IPS-18a (cell line): ENCODE measurements around the gene CEMIP.
"Not testable (repeated sequence)": the region's sequence is repeated elsewhere in the genome, so short reads cannot be mapped to it uniquely, and the experiment has no call there.

Experiments
- H3K27ac ChIP-seq: one replicate; pipeline ENCODE4 v1.5.1; 2013; ENCODE audit warnings: low read length
- H3K27me3 ChIP-seq: one replicate; pipeline ENCODE4 v1.6.1; 2013; ENCODE audit warnings: mild to moderate bottlenecking, low read length; ENCODE audit not compliant: control insufficient read depth, insufficient read depth
- H3K36me3 ChIP-seq: one replicate; pipeline ENCODE4 v1.6.1; 2013; ENCODE audit warnings: low read depth, low read length; ENCODE audit not compliant: control insufficient read depth
- H3K4me1 ChIP-seq: one replicate; pipeline ENCODE4 v1.6.1; 2013; ENCODE audit warnings: low read depth, low read length; ENCODE audit not compliant: control insufficient read depth
- H3K4me3 ChIP-seq: one replicate; pipeline ENCODE4 v1.5.1; 2013; ENCODE audit warnings: low read length
- H3K9ac ChIP-seq: one replicate; pipeline ENCODE4 v1.6.1; 2013; ENCODE audit warnings: mild to moderate bottlenecking, low read length, moderate library complexity
- H3K9me3 ChIP-seq: one replicate; pipeline ENCODE4 v1.6.1; 2013; ENCODE audit warnings: low read depth, low read length; ENCODE audit not compliant: control insufficient read depth

CEMIP gene

DNA sequence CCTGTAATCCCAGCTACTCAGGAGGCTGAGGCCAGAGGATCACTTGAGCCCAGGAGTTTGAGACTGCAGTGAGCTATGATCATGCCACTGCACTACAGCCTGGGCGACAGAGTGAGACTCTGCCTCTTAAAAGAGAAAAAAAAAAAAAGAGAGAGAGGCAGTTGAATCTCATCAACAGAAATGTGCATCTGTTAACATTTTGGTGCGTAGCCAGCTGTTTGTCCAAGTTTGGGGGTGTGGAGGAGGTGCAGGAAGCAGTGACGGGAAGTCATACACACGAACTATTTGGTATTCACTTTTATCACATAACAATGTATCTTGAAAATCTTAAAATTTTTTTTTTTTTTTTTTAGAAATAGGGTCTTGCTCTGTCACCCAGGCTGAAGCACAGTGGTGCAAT, 18.2 kb upstream of the CEMIP start:
- H3K4me3 ChIP-seq, result no peak overlapping the region
- H3K4me1 ChIP-seq, result peaks cover 3% of the 10 kb centered on the region
- H3K27me3 ChIP-seq, result no peaks in the 10 kb centered on the region
- H3K27ac ChIP-seq, result no peak overlapping the region
- no peak overlapping the region for H3K9ac ChIP-seq
- no peaks in the 10 kb centered on the region for H3K36me3 ChIP-seq
- H3K9me3 ChIP-seq, result no peaks in the 10 kb centered on the region

DNA sequence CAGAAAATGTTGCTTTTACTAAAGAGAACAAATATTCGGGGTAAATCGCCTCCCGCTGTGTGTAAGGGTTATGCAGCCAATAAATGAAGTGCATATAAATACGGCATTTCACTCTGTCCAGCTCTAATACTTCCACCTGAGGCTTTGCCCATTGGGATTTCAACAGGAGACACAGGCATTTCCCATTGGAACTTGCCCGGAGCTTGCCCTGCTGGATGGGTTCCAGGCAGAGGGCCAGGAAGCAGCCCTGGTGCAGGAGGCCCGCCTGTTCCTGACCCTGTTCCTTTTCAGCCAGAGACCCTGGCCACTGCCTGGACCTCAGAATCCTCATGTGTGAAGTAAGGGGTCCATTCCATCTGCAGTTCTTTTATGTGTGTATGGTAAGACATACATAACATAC, 17.4 kb upstream of the CEMIP start:
- H3K9me3 ChIP-seq, result no peaks in the 10 kb centered on the region

DNA sequence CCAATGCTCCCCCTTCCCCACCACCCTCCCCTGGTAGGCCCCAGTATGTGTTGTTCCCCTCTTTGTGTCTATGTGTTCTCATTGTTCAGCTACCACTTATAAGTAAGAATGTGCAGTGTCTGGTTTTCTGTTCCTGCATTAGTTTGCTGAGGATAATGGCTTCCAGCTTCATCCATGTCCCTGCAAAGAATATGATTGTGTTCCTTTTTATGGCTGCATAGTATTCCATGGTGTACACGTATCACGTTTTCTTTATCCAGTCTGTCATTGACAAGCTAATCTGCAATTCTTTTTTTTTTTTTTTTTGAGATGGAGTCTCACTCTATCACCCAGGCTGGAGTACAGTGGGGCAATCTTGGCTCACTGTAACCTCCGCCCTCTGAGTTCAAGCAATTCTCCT, 15.9 kb upstream of the CEMIP start:
- H3K4me1 ChIP-seq, H3K9ac ChIP-seq, H3K4me3 ChIP-seq: not testable (repeated sequence)

More for the DNA sequence above, 17.4 kb upstream of the CEMIP start:
- Histone ChIP-seq H3K27ac (no peak overlapping the region), H3K4me1 (no peaks in the 10 kb centered on the region), H3K27me3 (no peaks in the 10 kb centered on the region), H3K9ac (no peak overlapping the region), H3K4me3 (no peak overlapping the region), H3K36me3 (no peaks in the 10 kb centered on the region)

DNA sequence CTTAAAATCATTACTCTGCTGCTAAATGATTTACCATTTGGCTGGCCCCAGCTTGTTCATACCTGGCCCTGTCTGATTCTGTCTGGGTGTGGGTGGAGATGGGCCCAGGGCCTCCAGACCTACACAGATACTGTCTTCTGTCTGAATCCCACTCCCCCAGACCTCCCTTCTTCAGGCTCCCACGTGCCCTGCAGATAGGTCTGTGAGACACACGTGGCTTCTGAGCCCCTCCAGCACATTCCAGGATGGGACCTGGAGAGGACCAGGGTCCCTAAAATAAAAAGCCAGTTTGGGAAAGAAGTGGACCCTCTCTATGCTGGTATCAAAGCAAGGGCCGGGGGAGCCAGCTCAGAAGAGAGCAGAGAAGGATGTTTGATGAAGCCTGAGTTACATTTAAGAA, 14.6 kb upstream of the CEMIP start:
- H3K4me1 ChIP-seq, result no peaks in the 10 kb centered on the region
- H3K4me3 ChIP-seq, result no peak overlapping the region
- H3K27me3 ChIP-seq, result no peaks in the 10 kb centered on the region
- no peaks in the 10 kb centered on the region for H3K36me3 ChIP-seq
- H3K9ac ChIP-seq, result no peak overlapping the region
- H3K27ac ChIP-seq, result no peak overlapping the region
- H3K9me3 ChIP-seq, result no peaks in the 10 kb centered on the region

More for the DNA sequence above, 15.9 kb upstream of the CEMIP start:
- not testable (repeated sequence) for H3K36me3 ChIP-seq, H3K9me3 ChIP-seq, H3K27me3 ChIP-seq, H3K27ac ChIP-seq

DNA sequence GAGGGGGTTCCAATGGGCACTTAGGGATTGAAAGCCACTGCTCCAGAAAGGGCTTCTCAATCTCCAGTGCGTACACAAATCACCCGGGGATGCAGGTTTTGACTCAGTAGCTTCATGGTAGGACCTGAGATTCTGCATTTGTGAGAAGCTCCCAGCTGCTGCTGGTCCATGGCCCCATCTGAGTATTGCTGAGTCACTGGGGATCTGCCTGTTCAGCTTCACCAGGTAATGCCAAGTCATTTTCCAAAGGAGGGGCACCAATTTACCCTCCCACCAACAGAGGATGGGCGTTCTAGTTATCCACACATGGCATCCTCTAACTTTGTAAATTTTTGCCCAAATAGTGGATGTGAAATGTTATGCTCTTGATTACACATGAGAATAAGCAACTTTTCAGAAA, 12.9 kb upstream of the CEMIP start:
- no peaks in the 10 kb centered on the region for H3K4me1 ChIP-seq
- no peaks in the 10 kb centered on the region for H3K36me3 ChIP-seq
- H3K27ac ChIP-seq, result no peak overlapping the region
- no peak overlapping the region for H3K9ac ChIP-seq
- no peaks in the 10 kb centered on the region for H3K27me3 ChIP-seq
- H3K4me3 ChIP-seq, result no peak overlapping the region
- no peaks in the 10 kb centered on the region for H3K9me3 ChIP-seq

DNA sequence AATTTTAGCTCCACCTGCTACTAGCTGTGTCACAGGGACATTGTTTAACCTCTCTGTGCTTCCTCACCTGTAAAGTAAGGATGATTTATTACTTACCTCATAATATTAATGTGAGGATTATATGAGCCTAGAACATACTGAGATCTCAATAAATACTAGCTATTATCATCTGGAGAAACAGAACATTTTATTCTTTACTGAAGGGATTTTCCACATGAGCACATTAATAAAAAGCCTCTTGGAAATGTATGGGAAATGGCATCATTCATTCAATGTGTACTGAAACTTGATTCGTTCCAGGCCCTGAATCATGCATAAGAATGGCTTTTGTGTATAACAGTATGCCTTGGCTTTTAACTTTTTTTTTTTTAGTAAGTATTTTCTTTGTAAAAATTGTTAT, 11.0 kb upstream of the CEMIP start:
- H3K36me3 ChIP-seq, result no peaks in the 10 kb centered on the region
- H3K9ac ChIP-seq, result no peak overlapping the region
- no peaks in the 10 kb centered on the region for H3K4me1 ChIP-seq
- no peaks in the 10 kb centered on the region for H3K27me3 ChIP-seq
- H3K27ac ChIP-seq, result no peak overlapping the region
- no peak overlapping the region for H3K4me3 ChIP-seq
- H3K9me3 ChIP-seq, result no peaks in the 10 kb centered on the region

DNA sequence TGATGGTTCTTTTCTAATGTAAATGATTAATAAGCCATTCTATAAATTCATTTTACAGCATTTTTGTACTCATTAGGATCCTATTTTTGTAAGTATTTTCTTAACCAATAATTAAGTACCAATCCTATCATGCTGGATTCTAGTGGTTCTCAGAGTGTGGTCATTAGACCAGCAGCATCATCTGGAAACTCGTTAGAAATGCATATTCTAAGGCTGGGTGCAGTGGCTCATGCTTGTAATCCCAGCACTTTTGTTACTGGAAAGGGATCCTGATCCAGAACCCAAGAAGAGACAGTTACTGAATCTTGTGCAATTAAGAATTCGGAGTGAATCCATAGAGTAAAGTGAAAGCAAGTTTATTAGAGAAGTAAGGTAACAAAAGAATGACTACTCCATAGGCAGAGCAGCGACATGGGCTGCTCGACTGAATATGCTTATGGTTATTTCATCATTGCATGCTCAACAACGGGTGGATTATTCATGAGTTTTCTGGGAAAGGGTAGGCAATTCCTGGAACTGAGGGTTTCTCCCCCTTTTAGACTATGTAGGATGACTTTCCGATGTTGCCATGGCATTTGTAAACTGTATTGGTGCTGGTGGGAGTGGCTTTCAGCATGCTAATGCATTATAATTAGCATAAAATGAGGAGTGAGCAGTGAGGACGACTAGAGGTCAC, 9.9 kb upstream of the CEMIP start:
- Histone ChIP-seq H3K4me1 (no peaks in the 10 kb centered on the region), H3K27ac (no peak overlapping the region), H3K9me3 (no peaks in the 10 kb centered on the region), H3K36me3 (no peaks in the 10 kb centered on the region), H3K27me3 (no peaks in the 10 kb centered on the region), H3K9ac (no peak overlapping the region), H3K4me3 (no peak overlapping the region)

DNA sequence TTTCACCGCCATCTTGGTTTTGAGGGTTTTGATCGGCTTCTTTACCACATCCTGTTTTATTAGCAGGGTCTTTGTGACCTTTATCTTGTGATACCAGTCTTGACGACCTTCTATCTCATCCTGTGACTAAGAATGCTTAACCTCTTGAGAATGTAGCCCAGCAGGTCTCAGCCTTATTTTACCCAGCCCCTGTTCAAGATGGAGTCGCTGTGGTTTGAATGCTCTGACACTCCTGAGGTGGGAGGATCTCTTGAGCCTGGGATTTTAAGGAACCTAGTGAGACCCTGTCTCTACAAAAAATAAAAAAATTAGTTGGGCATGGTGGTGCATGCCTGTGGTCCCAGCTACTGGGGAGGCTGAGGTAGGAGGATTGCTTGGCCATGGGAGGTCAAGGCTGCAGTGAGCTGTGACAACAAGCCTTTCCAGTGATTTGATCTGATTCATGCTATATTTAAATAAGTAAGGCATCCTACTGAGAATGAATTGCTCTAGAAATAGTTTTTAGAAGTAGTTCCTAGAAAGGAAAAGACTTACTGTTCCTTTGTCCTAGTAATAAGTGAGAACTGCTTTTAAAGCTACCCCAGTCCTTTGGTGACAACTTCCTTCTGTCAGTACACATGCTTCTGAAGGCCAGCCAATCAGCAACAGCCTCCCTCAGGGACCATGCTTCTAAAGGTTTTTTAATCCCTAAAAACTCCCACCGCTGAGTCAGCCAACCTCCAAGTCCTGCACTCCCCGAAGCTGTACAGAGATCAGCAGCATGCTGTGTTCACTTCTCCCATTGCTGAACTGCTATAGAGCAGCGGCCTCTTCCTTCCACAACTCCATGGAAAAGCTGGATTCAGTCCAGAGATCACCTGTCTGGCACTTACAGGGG, 9.1 kb upstream of the CEMIP start:
- H3K4me1 ChIP-seq, result no peaks in the 10 kb centered on the region

DNA sequence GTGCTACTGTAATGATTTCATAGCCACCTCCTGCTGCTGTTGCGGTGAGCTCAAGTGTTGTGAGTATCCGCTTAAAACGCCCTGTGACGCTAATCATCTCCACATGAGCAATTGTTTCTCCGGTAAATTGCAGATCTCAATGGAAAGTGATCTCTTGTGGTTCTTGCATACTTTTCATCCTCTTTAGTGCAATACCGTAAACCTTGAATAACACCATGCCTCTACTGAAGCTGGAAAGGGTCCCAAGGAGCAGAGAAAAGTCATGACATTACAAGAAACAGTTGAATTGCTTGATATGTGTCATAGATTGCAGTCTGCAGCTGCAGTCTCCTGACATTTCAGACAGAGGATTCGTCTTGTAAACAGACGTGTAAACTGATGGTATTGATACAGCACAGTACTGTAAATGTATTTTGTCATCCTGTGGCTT, 6.0 kb upstream of the CEMIP start:
- Histone ChIP-seq H3K27ac (no peak overlapping the region), H3K27me3 (peaks cover 12% of the 10 kb centered on the region), H3K4me3 (no peak overlapping the region), H3K9ac (no peak overlapping the region), H3K36me3 (no peaks in the 10 kb centered on the region), H3K4me1 (no peaks in the 10 kb centered on the region), H3K9me3 (no peaks in the 10 kb centered on the region)

More for the DNA sequence above, 9.1 kb upstream of the CEMIP start:
- Histone ChIP-seq H3K9me3 (no peaks in the 10 kb centered on the region), H3K36me3 (no peaks in the 10 kb centered on the region), H3K27ac (no peak overlapping the region), H3K27me3 (no peaks in the 10 kb centered on the region), H3K9ac (no peak overlapping the region), H3K4me3 (no peak overlapping the region)

DNA sequence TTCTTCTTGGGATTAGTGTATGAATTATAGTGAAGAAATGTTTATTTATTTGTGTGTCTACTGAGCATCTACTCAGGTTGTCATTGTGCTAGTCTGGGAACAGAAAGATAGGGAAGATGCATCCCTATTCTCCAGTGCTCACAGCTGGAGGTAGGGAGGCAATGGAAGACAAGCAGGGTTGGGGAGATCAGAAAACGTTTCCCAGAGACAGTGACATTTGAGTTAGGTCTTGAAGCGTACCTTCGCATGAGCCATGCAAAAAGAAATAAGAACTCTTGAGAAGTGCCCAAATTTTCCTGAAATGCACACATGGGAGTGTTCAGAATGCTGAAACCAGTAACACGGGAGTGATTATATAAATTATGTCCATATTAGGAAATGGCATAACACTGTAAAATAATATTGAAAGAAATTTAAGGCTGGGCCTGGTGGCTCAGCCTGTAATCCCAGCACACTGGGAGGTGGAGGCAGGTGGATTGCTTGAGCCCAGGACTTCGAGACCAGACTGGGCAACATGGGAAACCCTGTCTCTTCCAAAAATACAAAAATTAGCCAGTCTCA, 5.3 kb upstream of the CEMIP start:
- Histone ChIP-seq H3K4me3 (no peak overlapping the region), H3K4me1 (no peaks in the 10 kb centered on the region), H3K9me3 (no peaks in the 10 kb centered on the region), H3K27ac (no peak overlapping the region), H3K36me3 (no peaks in the 10 kb centered on the region), H3K9ac (no peak overlapping the region), H3K27me3 (peaks cover 19% of the 10 kb centered on the region)

DNA sequence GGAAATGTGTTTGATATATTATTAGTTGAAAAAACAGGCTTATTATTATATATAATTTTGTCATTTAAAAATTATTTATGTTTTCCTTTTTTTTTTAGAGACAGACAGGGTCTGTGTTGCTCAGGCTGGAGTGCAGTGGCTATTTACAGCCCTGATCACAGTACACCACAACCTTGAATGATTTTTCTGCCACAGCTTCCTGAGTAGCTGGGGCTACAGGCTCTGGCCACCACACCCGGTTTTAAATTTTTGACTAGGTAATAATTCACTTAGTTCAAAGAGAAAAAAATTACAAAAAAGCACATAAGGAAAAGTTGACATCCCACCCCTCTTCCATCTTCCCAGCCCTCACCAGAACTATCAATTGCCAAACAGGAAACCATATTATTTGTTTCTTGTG, 4.7 kb upstream of the CEMIP start:
- Histone ChIP-seq H3K36me3 (no peaks in the 10 kb centered on the region), H3K9me3 (no peaks in the 10 kb centered on the region), H3K4me1 (no peaks in the 10 kb centered on the region), H3K4me3 (no peak overlapping the region), H3K9ac (no peak overlapping the region), H3K27me3 (peaks cover 25% of the 10 kb centered on the region), H3K27ac (no peak overlapping the region)
